Occipital lobe (tissue), 2 donors: ENCODE data around the gene CDNF. TPM values are rescaled to one million over a fixed set of nuclear protein-coding genes. Genes with fewer than 3 reads are reported as not detected.

Source experiments
- DNase-seq: peaks from one replicate; lab custom pipeline; 2025; lab: John Stamatoyannopoulos, UW
- total RNA-seq: library from RNA; depleted of rRNA; stranded (reverse); fragments of >200 nt; gene quantifications from one replicate; pipeline ENCODE4 v1.2.3, GENCODE V29; 2014

The CDNF gene
- total RNA-seq, 1 donor from 2014 or later = 1.4 TPM

GRCh38 chr10:14798636-14799035 is 39.2 kb downstream of the CDNF start:
- DNase-seq = no peak

DNA sequence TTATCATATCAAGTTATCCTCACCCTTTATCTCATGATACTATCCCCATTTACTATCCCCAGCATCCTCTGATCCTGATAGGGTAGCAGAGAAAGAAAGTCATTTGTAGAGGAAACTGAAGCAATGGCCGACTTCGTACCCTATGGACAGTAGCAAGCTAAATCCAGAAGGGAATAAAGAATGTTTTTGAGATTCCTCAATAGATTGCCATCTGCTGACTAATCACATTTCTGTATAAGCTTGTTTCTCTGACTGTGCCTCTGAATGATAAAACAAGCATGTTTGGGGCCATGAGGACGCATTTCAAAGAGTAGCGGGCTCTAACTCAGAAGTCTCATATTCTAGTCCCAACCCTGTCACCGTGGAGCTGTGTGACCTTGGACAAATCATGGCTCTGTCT is 49.9 kb downstream of the CDNF start:
- DNase-seq = no peak

GRCh38 chr10:14784459-14785055 is 53.3 kb downstream of the CDNF start:
- DNase-seq = no peak

DNA sequence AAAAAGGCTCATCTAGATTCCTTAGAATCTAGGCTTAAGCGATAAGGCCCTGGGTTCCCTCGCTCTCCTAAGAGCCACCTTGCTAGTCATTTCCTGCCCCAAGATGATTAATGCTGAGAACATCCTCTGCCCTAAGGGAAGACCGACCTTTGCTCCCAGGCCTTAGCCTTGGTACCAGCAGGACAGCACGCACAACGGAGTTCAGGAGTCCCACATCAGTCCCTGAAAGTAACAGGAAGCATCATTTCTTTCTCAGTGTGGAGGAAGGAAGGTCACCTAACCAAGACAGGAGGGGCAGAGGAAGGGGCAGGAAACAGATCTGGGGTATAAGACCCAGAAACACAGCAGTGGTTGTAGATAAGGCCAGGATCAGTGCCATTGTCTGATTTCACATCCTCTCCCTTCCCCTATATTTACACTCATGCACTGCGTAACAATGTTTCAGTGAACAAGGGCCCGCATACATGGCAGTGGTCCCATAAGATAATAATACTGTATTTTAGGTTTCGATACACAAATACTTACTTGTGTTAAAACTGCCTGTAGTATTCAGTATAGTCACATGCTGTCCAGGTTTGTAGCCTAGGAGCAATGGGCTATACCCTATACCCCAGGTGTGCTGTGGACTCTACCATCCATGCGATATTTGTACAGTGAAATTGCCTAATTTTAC is 55.0 kb downstream of the CDNF start:
- no peak for DNase-seq

GRCh38 chr10:14781763-14782162 is 56.1 kb downstream of the CDNF start:
- DNase-seq = no peak

GRCh38 chr10:14779001-14779651 is 58.7 kb downstream of the CDNF start:
- DNase-seq = no peak

- DNase-seq = no peak
Measured at GRCh38 chr10:14776546-14776945, 61.3 kb downstream of the CDNF start.

- no peak for DNase-seq
Measured at GRCh38 chr10:14775656-14776055, 62.2 kb downstream of the CDNF start.

DNA sequence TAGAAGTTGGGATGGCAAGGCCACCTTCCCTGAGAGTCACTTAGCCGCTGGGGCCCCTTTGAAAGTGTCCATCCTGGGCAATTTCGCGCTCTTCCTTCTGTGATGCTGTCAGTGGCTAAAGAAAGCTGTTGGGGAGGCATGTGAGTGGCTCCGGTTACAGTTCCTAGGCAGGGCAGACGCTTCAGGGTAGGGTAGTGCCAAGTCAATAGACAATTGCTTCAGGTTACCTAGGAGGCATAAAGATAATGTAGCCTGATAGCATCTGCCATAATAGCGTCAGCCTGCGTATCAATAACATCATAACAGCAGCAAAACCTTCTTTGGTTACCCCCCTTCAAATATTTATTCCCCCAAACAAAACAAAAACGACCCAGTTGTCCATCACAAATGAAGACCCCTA is 63.0 kb downstream of the CDNF start, which contains the start of gene FAM107B:
Gene FAM107B (minus strand): TSS at position 101 of the 400 bp plus-strand sequence. CDS start 234 bp downstream, outside the sequence.
- DNase-seq = no peak

DNA sequence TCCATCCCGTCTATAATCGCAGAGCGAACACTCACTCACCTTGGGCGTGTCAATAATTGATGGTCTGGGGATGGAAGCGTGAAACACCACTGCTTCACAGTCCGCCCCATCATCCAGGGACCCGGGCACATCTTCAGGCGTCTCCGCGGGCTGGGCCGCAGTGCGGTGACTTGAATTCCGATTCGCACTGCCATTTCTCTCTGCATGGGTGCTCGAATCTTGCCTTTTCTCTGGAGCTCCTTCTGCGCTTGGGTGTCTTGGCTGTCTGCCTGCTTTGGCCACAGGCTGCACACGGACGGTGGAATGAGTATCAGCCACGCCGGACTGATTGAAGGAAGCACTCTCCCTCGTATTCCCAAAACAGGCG is 63.6 kb downstream of the CDNF start:
- DNase-seq = no peak

DNA sequence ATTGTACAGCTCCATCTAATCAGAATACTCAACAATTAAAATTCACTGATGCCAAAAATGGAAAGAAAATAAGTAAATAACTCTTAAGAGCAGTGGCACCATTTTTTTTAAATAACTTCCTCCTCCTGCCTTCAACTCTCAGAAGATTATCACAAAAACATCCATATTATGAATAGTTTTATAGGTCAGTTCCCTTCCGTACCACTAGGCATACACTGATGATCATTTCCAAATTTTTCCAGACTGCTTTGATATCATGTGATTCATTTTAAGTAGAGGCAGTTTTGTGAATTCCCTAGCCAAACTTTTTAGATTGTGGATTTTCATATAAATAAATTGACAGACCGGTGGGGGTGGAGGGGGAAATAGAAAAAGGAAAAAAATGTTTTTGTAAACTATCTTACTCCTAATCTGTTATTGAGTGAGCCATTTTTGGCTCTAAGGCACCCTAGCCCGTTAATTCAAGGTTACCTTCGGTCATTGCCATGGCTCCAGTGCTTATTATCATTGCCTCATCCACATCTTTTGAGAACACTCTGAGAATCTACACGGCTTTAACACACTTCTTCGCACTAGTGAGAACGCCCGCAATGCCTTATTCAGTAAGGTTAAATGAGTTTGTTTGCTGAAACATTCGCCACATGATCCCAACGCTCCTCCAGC is 64.2 kb downstream of the CDNF start:
- no peak for DNase-seq

GRCh38 chr10:14772399-14772798 is 65.4 kb downstream of the CDNF start:
- no peak for DNase-seq

DNA sequence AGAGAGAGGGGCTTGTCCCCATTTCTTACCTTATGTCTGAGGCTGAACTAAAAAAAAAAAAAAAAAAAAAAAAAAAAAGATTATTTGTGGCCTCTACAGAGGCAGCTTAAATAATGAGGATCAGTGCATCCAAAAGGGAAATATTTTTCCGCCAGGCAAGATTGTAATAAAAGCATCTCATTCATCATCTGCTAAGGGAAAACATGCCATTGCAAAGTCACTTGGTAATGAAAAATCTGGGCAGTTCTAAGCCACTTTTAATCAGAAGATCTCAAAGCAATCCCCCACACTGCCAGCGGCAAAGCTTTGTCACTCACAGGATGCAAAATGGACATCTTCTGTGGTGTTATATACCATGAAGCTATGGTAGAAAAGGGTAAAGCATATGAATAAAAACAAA is 66.9 kb downstream of the CDNF start:
- DNase-seq = no peak

Other genes starting within 250 kb of the CDNF start
- gene FAM107B, start 63.1 kb downstream of the CDNF start, total RNA-seq = 82.8 TPM
- gene HSPA14, start 269 bp upstream of the CDNF start, total RNA-seq = 14.8 TPM
- 34.3 TPM for gene MSANTD7, start 269 bp upstream of the CDNF start, total RNA-seq
- gene SUV39H2, start 40.8 kb upstream of the CDNF start, total RNA-seq = 30.6 TPM
- 11.4 TPM for gene DCLRE1C, start 116.1 kb upstream of the CDNF start, total RNA-seq
- not detected for gene MEIG1, start 121.4 kb upstream of the CDNF start, total RNA-seq
- 0.31 TPM for gene OLAH, start 205.9 kb upstream of the CDNF start, total RNA-seq